Trophoblast cell (in vitro differentiated cells and primary cell): ENCODE results near the gene AMD1.
"Not testable (repeated sequence)": the region's sequence is repeated elsewhere in the genome, so short reads cannot be mapped to it uniquely, and the experiment has no call there.

Source experiments
- DNase-seq, 2 donors: peaks; one replicate each; pipeline ENCODE4 v3.0.0-alpha.2; 2016
- H2AFZ ChIP-seq: 2 replicates; pipeline ENCODE4 v1.6.1; 2013; ENCODE audit warnings: low read length, moderate library complexity, mild to moderate bottlenecking; ENCODE audit not compliant: insufficient read depth, poor library complexity
- H2AK5ac ChIP-seq: 2 replicates; pipeline ENCODE4 v1.6.1; 2013; ENCODE audit warnings: mild to moderate bottlenecking, low read length
- H2BK120ac ChIP-seq: 2 replicates; pipeline ENCODE4 v1.6.1; 2013; ENCODE audit warnings: low read length, mild to moderate bottlenecking, moderate library complexity; ENCODE audit not compliant: insufficient read depth, poor library complexity
- H2BK12ac ChIP-seq: 2 replicates; pipeline ENCODE4 v1.6.1; 2013; ENCODE audit warnings: mild to moderate bottlenecking, low read length, moderate library complexity
- H2BK5ac ChIP-seq: 2 replicates; pipeline ENCODE4 v1.6.1; 2013; ENCODE audit warnings: low read length, low read depth, moderate library complexity, mild to moderate bottlenecking; ENCODE audit not compliant: poor library complexity
- H3K14ac ChIP-seq: 2 replicates; pipeline ENCODE4 v1.6.1; 2013; ENCODE audit warnings: mild to moderate bottlenecking, low read length
- H3K18ac ChIP-seq: 2 replicates; pipeline ENCODE4 v1.6.1; 2013; ENCODE audit warnings: mild to moderate bottlenecking, low read length
- H3K23ac ChIP-seq: 2 replicates; pipeline ENCODE4 v1.6.1; 2013; ENCODE audit warnings: low read length
- H3K27ac ChIP-seq: 2 replicates; pipeline ENCODE4 v1.5.1; 2013; ENCODE audit warnings: low read depth, mild to moderate bottlenecking, inconsistent platforms, low read length, moderate library complexity
- H3K27me3 ChIP-seq: 2 replicates; pipeline ENCODE4 v1.6.1; 2013; ENCODE audit warnings: inconsistent platforms, mild to moderate bottlenecking, low read length, moderate library complexity; ENCODE audit not compliant: insufficient read depth
- H3K36me3 ChIP-seq, 2 experiments: 1 replicate in 1 of 2; 2 replicates in 1 of 2; pipeline ENCODE4 v1.6.1; 2013; ENCODE audit warnings: low read length in 2 of 2, mild to moderate bottlenecking in 2 of 2, moderate library complexity in 1 of 2; ENCODE audit not compliant: insufficient read depth in 2 of 2, control insufficient read depth in 1 of 2
- H3K4ac ChIP-seq: 2 replicates; pipeline ENCODE4 v1.6.1; 2013; ENCODE audit warnings: low read depth, mild to moderate bottlenecking, low read length, moderate library complexity
- H3K4me1 ChIP-seq, 2 experiments: 1 replicate in 1 of 2; 2 replicates in 1 of 2; pipeline ENCODE4 v1.6.1; 2013; ENCODE audit warnings: low read length in 2 of 2, mild to moderate bottlenecking in 2 of 2, moderate library complexity in 1 of 2; ENCODE audit not compliant: insufficient read depth in 2 of 2, control insufficient read depth in 1 of 2
- H3K4me2 ChIP-seq: 2 replicates; pipeline ENCODE4 v1.6.1; 2013; ENCODE audit warnings: inconsistent platforms, mild to moderate bottlenecking, low read length, moderate library complexity
- H3K4me3 ChIP-seq: 2 replicates; pipeline ENCODE4 v1.5.1; 2013; ENCODE audit warnings: mild to moderate bottlenecking, low read depth, low read length, inconsistent platforms
- H3K79me1 ChIP-seq: one replicate; pipeline ENCODE4 v1.6.1; 2013; ENCODE audit warnings: low read length
- H3K79me2 ChIP-seq: 2 replicates; pipeline ENCODE4 v1.6.1; 2013; ENCODE audit warnings: low read length, mild to moderate bottlenecking; ENCODE audit not compliant: control insufficient read depth, insufficient read depth, poor library complexity
- H3K9ac ChIP-seq: 2 replicates; pipeline ENCODE4 v1.6.1; 2013; ENCODE audit warnings: mild to moderate bottlenecking, low read length
- H3K9me3 ChIP-seq: 2 replicates; pipeline ENCODE4 v1.6.1; 2013; ENCODE audit warnings: low read depth, mild to moderate bottlenecking, control low read depth, inconsistent platforms, low read length; ENCODE audit not compliant: insufficient read depth
- H4K12ac ChIP-seq: 2 replicates; pipeline ENCODE4 v1.6.1; 2013; ENCODE audit warnings: low read depth, mild to moderate bottlenecking, low read length, moderate library complexity
- H4K8ac ChIP-seq: 2 replicates; pipeline ENCODE4 v1.6.1; 2013; ENCODE audit warnings: low read depth, mild to moderate bottlenecking, low read length, moderate library complexity
- H4K91ac ChIP-seq: one replicate; pipeline ENCODE4 v1.6.1; 2013; ENCODE audit warnings: low read depth, mild to moderate bottlenecking, low read length, moderate library complexity
- WGBS: extraction: QIAGEN DNeasy Blood & Tissue Kit; methylation state at CpG from one replicate; pipeline ENCODE4 v1.1.7; 2013; ENCODE audit warnings: missing lambda C conversion rate; ENCODE audit not compliant: insufficient read length, insufficient coverage; ENCODE audit errors: extremely low coverage; 5-methylcytosine and 5-hydroxymethylcytosine counted together

Gene AMD1

GRCh38 chr6:110900028-110900598 is 25.5 kb downstream of the AMD1 start:
- no peaks in the 10 kb centered on the region for H3K79me1 ChIP-seq
- no peak overlapping the region for H4K8ac ChIP-seq
- no peak overlapping the region for H2BK5ac ChIP-seq
- no peak overlapping the region for H3K18ac ChIP-seq
- H3K23ac ChIP-seq = no peak overlapping the region
- peaks cover 7% of the 10 kb centered on the region for H3K9me3 ChIP-seq
- H3K9ac ChIP-seq = no peak overlapping the region
- H3K14ac ChIP-seq = no peak overlapping the region
- H3K4me1 ChIP-seq = no peaks in the 10 kb centered on the region
- H2AK5ac ChIP-seq = no peak overlapping the region
- H4K12ac ChIP-seq = no peak overlapping the region
- no peak overlapping the region for H3K4ac ChIP-seq
- H3K4me2 ChIP-seq = no peak overlapping the region
- no peaks in the 10 kb centered on the region for H3K27me3 ChIP-seq
- H3K79me2 ChIP-seq = no peaks in the 10 kb centered on the region
- H2BK12ac ChIP-seq = no peak overlapping the region
- no peak overlapping the region for H4K91ac ChIP-seq
- H3K36me3 ChIP-seq = peaks cover 18 to 22% of the 10 kb centered on the region in 2 experiments
- H3K4me3 ChIP-seq = no peak overlapping the region
- no peak overlapping the region for H3K27ac ChIP-seq
- no peak for DNase-seq
- no CpG with 5 or more reads among the region's 5 CpGs for WGBS
- H2AFZ ChIP-seq = no peak overlapping the region
- no peak overlapping the region for H2BK120ac ChIP-seq

- not testable (repeated sequence) for H3K9ac ChIP-seq, H4K91ac ChIP-seq, H4K12ac ChIP-seq, H3K4me2 ChIP-seq, H3K79me1 ChIP-seq, H3K4me1 ChIP-seq, H3K27me3 ChIP-seq, H3K14ac ChIP-seq, H3K4me3 ChIP-seq, H2AFZ ChIP-seq, H3K79me2 ChIP-seq, H3K23ac ChIP-seq, H3K27ac ChIP-seq, H4K8ac ChIP-seq, H2BK12ac ChIP-seq, H2BK5ac ChIP-seq, H2AK5ac ChIP-seq, H3K4ac ChIP-seq, H3K18ac ChIP-seq, H3K9me3 ChIP-seq, H2BK120ac ChIP-seq
- H3K36me3 ChIP-seq = peaks cover 14 to 16% of the 10 kb centered on the region in 2 experiments
- WGBS = no CpG with 5 or more reads among the region's 8 CpGs
- DNase-seq = peak; percentile 63 to 80
Observed at GRCh38 chr6:110901601-110902000, 27.0 kb downstream of the AMD1 start.

GRCh38 chr6:110902091-110902490 is 27.5 kb downstream of the AMD1 start:
- Histone ChIP-seq H2AFZ (no peak overlapping the region), H2AK5ac (no peak overlapping the region), H3K27ac (no peak overlapping the region), H3K14ac (no peak overlapping the region), H3K9ac (no peak overlapping the region), H3K23ac (no peak overlapping the region), H4K12ac (no peak overlapping the region), H2BK12ac (no peak overlapping the region), H4K91ac (no peak overlapping the region), H3K4me3 (no peak overlapping the region), H3K27me3 (no peaks in the 10 kb centered on the region), H3K4me2 (no peak overlapping the region), H2BK120ac (no peak overlapping the region), H3K4me1 (no peaks in the 10 kb centered on the region), H3K4ac (no peak overlapping the region), H3K9me3 (peaks cover 7% of the 10 kb centered on the region), H3K79me2 (no peaks in the 10 kb centered on the region), H3K18ac (no peak overlapping the region), H3K36me3 (peaks cover 10 to 11% of the 10 kb centered on the region in 2 experiments), H2BK5ac (no peak overlapping the region), H3K79me1 (no peaks in the 10 kb centered on the region), H4K8ac (no peak overlapping the region)
- peak; percentile 41 to 59 for DNase-seq
- WGBS = no CpG with 5 or more reads among the region's 8 CpGs

GRCh38 chr6:110906273-110906672 is 31.7 kb downstream of the AMD1 start:
- H3K14ac ChIP-seq, H4K8ac ChIP-seq, H3K23ac ChIP-seq, H2BK120ac ChIP-seq, H3K4me1 ChIP-seq, H3K4me2 ChIP-seq, H3K4me3 ChIP-seq, H3K4ac ChIP-seq, H2AFZ ChIP-seq, H3K18ac ChIP-seq, H3K9ac ChIP-seq, DNase-seq, H3K36me3 ChIP-seq, H3K27me3 ChIP-seq, H3K79me1 ChIP-seq, H3K9me3 ChIP-seq, H2BK12ac ChIP-seq, H2BK5ac ChIP-seq, H4K12ac ChIP-seq, H4K91ac ChIP-seq, H2AK5ac ChIP-seq, H3K79me2 ChIP-seq, H3K27ac ChIP-seq: not testable (repeated sequence)
- no CpG with 5 or more reads among the region's 2 CpGs for WGBS
